ENCODE results near the gene UMOD. TPM values are rescaled to one million over a fixed set of nuclear protein-coding genes. Genes with fewer than 3 reads are reported as not detected.

Gene UMOD
- not detected for total RNA-seq

GRCh38 chr16:20352615-20353014, at the start of gene UMOD:
Gene UMOD (minus strand): TSS chr16:20352715. CDS start chr16:20350737, 1,978 bp downstream.
- Mint-ChIP-seq H3K27ac (no peak within 1 kb of the TSS), H3K9me3 (peaks cover 4 to 5% of the 10 kb centered on the region in 2 donors), H3K36me3 (no peaks in the 10 kb centered on the region)
- no peak for ATAC-seq
- no peak for DNase-seq (ENCODE audit: low spot score in 2 of 2)

DNA sequence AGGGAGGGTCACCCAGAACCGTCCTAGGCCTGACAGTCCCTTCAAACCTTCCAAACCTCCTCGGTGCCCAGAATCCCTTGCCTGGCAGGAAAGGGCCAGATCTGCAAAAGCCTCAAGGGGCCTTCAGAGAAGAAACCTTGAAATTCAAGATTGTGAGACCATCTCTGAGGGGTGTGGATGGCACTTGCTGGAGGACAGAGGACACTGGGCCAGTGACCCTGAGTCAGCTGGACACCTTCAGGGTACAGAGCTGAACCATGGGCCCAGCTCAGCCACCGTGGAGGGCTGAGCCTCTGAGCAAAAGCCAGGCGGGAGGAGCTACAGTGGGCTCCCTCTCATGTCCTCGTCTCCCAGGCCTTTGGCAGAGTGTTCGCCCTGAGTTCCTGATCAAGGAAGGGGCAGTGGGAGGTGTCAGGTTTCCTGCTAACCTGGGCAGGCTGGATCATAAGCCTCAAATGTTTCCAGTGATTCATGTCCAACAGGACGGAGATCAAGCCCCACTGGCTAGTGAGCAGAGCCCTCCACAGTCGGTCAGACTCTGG, 49.0 kb upstream of the UMOD start:
- ATAC-seq: no peak

GRCh38 chr16:20401066-20401465, 48.6 kb upstream of the UMOD start:
- no peaks in the 10 kb centered on the region for H3K36me3 Mint-ChIP-seq
- H3K9me3 Mint-ChIP-seq: no peaks in the 10 kb centered on the region
- DNase-seq (ENCODE audit: low spot score in 2 of 2) (no peak), ATAC-seq (no peak)
- H3K27ac Mint-ChIP-seq: no peak overlapping the region

More for the DNA sequence above, 49.0 kb upstream of the UMOD start:
- DNase-seq (ENCODE audit: low spot score in 2 of 2): no peak
- Mint-ChIP-seq H3K9me3 (no peaks in the 10 kb centered on the region), H3K27ac (no peak overlapping the region), H3K36me3 (no peaks in the 10 kb centered on the region)

DNA sequence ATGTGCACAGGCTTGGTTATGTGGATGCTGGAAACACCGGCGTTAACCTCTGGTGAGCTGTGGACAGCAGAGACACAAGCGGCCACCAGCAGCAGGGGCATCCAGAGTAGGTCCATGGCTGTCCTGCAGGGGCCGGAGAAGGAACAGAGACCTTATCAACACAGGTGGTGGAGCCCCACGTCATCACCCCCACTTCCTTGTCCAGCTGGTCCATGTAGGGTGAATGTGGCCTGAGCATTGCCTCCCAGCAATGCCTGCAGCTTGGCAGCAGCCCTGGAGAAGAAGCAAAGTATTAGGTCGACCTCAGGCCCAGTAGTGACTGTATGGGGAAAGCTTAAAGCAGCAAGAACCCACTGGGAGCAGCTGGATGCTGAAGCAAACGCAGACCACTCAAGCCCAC, 46.7 kb upstream of the UMOD start:
- no peaks in the 10 kb centered on the region for H3K36me3 Mint-ChIP-seq
- H3K9me3 Mint-ChIP-seq: no peaks in the 10 kb centered on the region
- no peak for ATAC-seq
- no peak overlapping the region for H3K27ac Mint-ChIP-seq
- DNase-seq (ENCODE audit: low spot score in 2 of 2): no peak

DNA sequence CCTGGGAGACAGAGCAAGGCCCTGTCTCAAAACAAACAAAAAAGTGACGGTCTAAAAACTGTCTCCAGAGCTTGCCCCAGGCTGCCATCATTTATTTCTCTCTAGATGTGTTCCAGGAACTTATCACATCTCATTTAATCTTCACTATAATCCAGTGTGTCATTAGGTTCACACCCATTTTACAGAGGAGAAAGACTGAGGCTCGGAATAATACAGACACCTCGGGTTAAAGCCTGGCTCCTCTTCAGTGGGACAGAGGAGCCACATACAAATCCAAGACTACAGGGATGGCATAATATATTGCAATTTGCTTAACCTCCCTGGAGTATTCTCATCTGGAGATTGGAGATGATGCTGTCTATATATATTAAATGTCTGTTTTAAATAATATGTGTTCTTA, 46.1 kb upstream of the UMOD start:
- DNase-seq (ENCODE audit: low spot score in 2 of 2) (no peak), ATAC-seq (no peak)
- no peaks in the 10 kb centered on the region for H3K36me3 Mint-ChIP-seq
- no peaks in the 10 kb centered on the region for H3K9me3 Mint-ChIP-seq
- no peak overlapping the region for H3K27ac Mint-ChIP-seq

- Mint-ChIP-seq H3K9me3 (no peaks in the 10 kb centered on the region), H3K27ac (no peak overlapping the region), H3K36me3 (no peaks in the 10 kb centered on the region)
- ATAC-seq (no peak), DNase-seq (ENCODE audit: low spot score in 2 of 2) (no peak)
These were observed 45.1 kb upstream of the UMOD start for GRCh38 chr16:20397468-20398074.

DNA sequence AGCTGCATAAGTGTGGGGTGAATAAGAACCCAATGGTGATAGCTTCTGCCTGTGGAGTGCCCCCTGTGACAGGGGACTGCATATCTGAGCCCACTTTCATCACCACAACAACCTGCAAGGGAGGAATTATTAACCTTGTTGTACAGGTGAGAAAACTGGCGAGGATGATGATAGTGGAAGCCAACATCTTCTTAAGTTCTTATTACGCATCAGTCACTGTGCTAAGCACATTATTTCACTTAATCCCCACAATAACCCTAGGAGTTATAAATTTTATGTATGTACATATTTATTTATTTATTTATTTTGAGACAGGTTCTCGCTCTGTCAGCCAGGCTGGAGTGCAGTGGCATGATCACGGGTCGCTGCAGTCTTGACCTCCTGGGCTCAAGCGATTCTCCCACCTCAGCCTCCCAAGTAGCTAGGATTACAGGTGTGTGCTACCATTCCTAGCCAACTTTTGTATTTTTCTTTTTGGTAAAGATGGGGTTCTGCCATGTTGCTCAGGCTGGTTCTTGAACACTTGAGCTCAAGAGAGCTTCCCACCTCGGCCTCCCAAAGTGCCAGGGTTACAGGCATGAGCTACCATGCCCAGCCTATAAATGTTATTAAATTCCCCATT, 44.4 kb upstream of the UMOD start:
- Mint-ChIP-seq H3K9me3 (no peaks in the 10 kb centered on the region), H3K36me3 (no peaks in the 10 kb centered on the region), H3K27ac (no peak overlapping the region)
- DNase-seq (ENCODE audit: low spot score in 2 of 2) (no peak), ATAC-seq (no peak)

- DNase-seq (ENCODE audit: low spot score in 2 of 2) (no peak), ATAC-seq (no peak)
- H3K36me3 Mint-ChIP-seq: no peaks in the 10 kb centered on the region
These were observed 43.4 kb upstream of the UMOD start for GRCh38 chr16:20395946-20396345.

DNA sequence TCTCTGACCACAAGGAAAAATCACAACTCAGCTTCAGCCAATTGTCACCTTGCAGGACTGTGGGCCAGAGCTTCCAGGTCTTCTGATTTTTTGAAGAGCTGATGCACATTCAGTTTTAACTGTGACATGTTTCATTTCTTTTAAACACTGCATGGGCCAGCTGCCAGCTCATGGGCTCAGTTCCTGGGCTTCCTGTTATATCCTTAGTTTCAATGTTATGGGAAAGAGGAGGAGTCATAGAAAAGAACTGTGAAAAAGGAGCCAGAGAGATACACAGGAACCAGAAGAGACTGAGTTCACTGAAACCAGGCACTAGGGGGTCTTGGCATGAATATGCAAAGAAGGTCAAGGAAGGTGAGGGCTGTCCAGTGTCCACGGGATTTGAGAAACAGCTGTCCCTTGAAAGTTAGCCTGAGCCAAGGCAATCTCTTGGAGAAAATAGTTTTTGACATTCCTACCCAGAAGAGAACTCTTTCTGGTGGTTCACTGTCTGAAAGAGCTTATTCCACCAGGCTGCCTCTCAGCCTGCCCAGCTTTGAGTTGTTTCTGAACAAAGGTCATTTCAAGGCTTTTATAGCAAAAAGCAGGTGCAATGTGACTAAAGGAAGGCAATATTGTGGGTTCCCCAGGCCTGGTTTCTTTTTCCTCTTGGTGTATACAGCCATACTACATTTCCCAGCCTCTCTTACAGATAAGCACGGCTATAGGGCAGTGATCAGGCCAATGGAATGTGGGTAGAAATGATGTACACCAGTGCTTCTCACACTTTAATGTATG, 41.5 kb upstream of the UMOD start:
- H3K36me3 Mint-ChIP-seq: no peaks in the 10 kb centered on the region

More at GRCh38 chr16:20395946-20396345, 43.4 kb upstream of the UMOD start:
- no peak overlapping the region for H3K27ac Mint-ChIP-seq
- no peaks in the 10 kb centered on the region for H3K9me3 Mint-ChIP-seq

DNA sequence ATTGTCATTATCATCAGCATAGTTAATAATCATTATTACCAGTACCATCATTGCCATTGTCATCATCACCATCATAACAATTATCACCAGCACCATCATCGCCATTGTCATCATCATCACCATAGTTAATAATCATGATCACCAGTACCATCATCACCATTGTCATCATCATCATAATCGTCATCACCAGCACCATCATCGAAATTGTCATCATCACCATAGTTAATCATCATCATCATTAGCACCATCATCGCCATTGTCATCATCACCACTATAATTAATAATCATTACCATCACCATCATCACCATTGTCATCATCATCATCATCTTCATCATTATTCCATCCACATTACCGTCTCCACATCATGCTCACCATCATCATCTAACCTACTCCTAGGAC, 38.5 kb upstream of the UMOD start:
- Mint-ChIP-seq H3K36me3 (no peaks in the 10 kb centered on the region), H3K27ac (no peak overlapping the region), H3K9me3 (no peaks in the 10 kb centered on the region)
- DNase-seq (ENCODE audit: low spot score in 2 of 2): no peak
- no peak for ATAC-seq

More for the DNA sequence above, 41.5 kb upstream of the UMOD start:
- no peaks in the 10 kb centered on the region for H3K9me3 Mint-ChIP-seq
- no peak overlapping the region for H3K27ac Mint-ChIP-seq
- ATAC-seq (no peak), DNase-seq (ENCODE audit: low spot score in 2 of 2) (no peak)

- Mint-ChIP-seq H3K9me3 (no peaks in the 10 kb centered on the region), H3K27ac (no peak overlapping the region), H3K36me3 (no peaks in the 10 kb centered on the region)
- DNase-seq (ENCODE audit: low spot score in 2 of 2) (no peak), ATAC-seq (no peak)
These were observed 36.3 kb upstream of the UMOD start for GRCh38 chr16:20388854-20389253.

DNA sequence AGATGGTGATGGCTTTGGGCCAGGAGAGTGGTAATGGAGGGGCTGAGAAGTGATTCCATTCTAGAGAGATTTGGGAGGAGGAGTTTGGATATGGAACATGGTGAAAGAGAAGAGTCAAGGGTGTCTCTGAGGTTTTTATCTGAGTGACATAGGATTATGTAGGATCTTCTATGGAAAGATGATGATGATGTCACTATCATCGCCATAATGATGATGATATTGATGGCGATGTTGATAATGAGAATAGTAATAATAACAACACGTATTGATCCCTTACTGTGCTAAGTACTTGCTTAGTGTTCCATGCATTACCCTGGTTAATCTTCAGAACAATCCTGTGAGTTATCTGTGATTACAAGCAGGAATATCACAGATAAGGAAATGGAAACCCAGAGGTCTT, 35.5 kb upstream of the UMOD start:
- no peaks in the 10 kb centered on the region for H3K9me3 Mint-ChIP-seq
- no peak for ATAC-seq
- no peaks in the 10 kb centered on the region for H3K36me3 Mint-ChIP-seq
- no peak for DNase-seq (ENCODE audit: low spot score in 2 of 2)
- H3K27ac Mint-ChIP-seq: no peak overlapping the region

DNA sequence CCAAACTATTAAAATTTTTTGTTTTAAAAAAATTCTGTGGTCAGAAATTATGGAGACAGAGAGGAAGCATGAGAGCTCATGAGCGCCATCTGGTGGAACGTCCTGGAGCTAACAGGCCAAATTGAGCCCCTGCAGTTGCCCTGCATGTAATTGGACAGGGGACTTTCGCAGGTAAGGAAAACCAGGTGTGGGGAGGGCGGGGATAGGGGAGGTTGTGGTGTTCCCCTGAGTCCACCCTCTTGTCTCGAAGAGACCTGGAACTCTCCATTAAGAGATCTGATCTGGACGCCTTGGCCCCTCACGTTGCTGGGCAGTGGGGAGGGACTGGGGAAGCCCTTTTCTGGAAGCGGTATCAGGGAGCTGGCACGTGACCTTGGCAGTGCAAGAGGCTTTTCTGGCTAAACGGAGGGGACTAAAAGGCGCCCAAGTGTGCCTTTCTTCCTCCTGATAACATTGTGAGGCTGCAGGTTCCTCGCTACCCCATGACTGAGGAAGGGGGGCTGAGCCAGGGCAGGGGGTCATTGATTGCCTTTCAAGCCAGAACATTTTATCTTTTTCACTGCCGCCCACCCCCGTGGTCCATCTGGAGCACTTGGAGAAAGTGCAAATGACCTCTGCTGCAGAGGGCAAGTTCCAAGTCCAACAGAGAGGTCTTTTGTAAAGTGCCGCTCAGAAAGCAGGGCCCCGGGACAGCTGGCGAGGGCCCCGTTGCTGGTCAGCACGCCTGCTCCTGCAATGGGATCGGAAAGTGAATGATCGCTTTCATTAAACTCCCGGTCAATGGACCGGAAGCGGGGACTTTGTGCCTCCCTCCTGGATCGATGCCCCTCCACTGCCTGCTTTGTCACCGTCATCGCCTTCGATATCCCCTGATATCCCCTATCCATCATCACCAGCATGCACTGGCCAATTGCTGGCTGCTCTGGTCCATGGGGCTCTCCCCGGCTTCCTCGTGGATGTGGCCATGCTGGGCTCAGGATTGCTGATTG, 33.6 kb upstream of the UMOD start:
- Mint-ChIP-seq H3K36me3 (no peaks in the 10 kb centered on the region), H3K27ac (no peak overlapping the region), H3K9me3 (no peaks in the 10 kb centered on the region)
- no peak for ATAC-seq
- DNase-seq (ENCODE audit: low spot score in 2 of 2): peak in 1 of 2 donors; percentile 58

DNA sequence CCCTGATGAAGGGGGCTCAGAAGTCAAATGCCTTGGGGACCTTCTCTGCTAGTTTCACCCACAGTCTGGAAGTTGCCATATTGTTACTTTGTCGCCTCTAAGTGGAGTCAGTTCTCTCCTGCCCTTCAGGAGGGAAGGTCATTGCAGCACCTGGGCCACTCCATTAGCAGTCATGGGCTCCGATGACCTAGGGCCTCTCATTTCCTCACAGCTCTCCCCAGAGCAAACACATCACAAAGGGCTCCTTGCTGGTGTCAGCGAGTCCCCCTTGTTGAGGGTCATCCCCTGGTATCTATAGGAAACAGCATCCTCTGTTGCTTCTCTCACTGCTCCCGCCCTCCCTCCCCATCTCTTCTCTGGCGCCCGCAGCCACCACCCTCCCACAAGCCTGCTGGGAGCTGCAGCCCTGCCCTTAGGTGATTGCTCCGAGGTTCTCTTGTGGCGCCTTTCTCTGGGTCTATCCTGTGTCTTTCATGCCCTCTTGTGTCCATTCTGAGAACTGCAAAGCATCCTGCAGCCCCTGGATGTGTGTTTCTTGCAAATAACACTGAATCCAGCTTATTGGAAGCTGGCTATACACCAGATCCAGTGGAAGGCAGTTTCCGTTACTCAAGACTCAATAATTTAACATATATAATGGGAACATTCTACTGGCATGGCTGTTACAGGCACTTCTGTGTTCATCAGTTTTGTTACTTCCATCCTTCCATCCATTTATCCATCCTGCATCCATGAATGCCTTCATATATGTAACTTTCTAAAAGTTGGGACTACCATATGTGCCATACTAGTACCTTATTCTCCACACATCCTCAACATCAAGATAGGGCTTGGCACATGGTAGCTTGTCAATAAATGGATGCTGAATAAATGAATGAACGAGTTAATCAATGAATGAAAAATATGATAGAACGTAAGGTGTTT, 30.9 kb upstream of the UMOD start:
- Mint-ChIP-seq H3K36me3 (no peaks in the 10 kb centered on the region), H3K27ac (no peak overlapping the region), H3K9me3 (no peaks in the 10 kb centered on the region)
- ATAC-seq (peak; percentile 60 to 75), DNase-seq (ENCODE audit: low spot score in 2 of 2) (peak in 1 of 2 donors; percentile 51)

DNA sequence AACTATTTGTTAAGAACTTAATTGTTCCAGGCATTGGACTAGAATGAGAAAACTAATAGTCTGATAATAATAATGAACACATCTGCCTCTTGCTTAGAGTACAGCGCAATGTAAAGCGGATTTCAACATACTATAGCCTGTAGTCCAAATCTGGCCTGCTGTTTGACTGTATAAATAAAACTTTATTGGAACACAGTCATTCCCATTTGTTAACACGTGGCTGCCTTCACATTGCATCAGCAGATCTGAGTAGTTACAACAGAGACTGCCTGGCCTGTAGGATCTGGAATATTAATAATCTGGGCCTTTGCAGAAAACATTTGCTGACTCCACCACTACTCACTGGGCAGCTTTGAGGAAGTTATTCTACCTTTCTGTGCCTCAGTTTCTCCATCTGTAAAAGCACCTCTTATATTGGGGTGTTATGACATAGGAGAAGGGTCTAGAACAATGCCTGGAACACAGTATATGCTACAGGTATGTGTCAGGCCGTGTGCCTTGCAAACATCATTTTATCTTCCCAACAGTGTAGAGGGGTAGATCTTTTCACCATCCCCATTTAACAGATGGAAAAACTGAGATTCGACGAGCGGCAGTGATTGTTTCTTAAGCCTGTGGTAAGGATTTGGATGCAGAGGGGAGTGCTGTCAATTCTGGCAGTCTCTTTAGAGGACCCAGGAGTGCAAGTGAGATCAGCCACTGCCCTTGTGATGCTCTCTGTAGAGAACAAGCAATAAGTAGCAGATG, 29.9 kb upstream of the UMOD start:
- Mint-ChIP-seq H3K27ac (no peak overlapping the region), H3K9me3 (no peaks in the 10 kb centered on the region), H3K36me3 (no peaks in the 10 kb centered on the region)
- no peak for DNase-seq (ENCODE audit: low spot score in 2 of 2)
- ATAC-seq: no peak

Data from activated naive CD4-positive, alpha-beta T cell treated with anti-CD3 and anti-CD28 coated beads, Interleukin-2, amount 50 U/mL, for 72 hours (primary cell).